Gastroesophageal sphincter (tissue), 4 donors: ENCODE results near the gene PLEKHA7. TPM values are rescaled to one million over a fixed set of nuclear protein-coding genes. Genes with fewer than 3 reads are reported as not detected.

Source experiments
- ATAC-seq: fragments of 150-250 bp; one replicate; pipeline ENCODE4 v1.9.1; 2016; ENCODE audit warnings: mild to moderate bottlenecking, moderate library complexity
- H3K27ac ChIP-seq, 4 donors: fragments of 200-600 bp; sonication (generic) in 3 of 4; 1 replicate in 3 of 4; 2 replicates in 1 of 4; pipeline ENCODE4 v1.5.1; 2016 to 2019
- H3K27me3 ChIP-seq: fragments of 200-600 bp; sonication (generic); one replicate; pipeline ENCODE4 v1.5.1; 2019
- H3K36me3 ChIP-seq, 2 donors: fragments of 200-600 bp; sonication (generic); one replicate each; pipeline ENCODE4 v1.5.1; 2019; ENCODE audit warnings: control low read depth in 1 of 2
- H3K4me1 ChIP-seq, 3 donors: fragments of 200-600 bp; sonication (generic); 1 replicate in 2 of 3; 2 replicates in 1 of 3; pipeline ENCODE4 v1.5.1; 2016 to 2019; ENCODE audit warnings: control low read depth in 2 of 3
- H3K4me3 ChIP-seq, 2 donors: fragments of 200-600 bp; sonication (generic); one replicate each; pipeline ENCODE4 v1.5.1; 2019; ENCODE audit warnings: mild to moderate bottlenecking in 1 of 2, moderate library complexity in 1 of 2
- H3K9me3 ChIP-seq, 3 donors: fragments of 200-600 bp; sonication (generic); one replicate each; pipeline ENCODE4 v1.5.1; 2017 to 2019; ENCODE audit warnings: control low read depth in 2 of 3
- EP300 ChIP-seq: sonication (generic); formaldehyde crosslinking; IDR thresholded peaks from one replicate; pipeline ENCODE4 v1.6.1; 2017; ENCODE audit warnings: antibody characterized with exemption, mild to moderate bottlenecking
- POLR2A ChIP-seq, 2 donors: fragments of 450-650 bp; IDR thresholded peaks; one replicate each; pipeline ENCODE4 v1.6.1; 2017; ENCODE audit warnings: antibody characterized with exemption in 2 of 2, mild to moderate bottlenecking in 2 of 2, moderate library complexity in 1 of 2
- POLR2AphosphoS5 ChIP-seq: sonication (generic); formaldehyde crosslinking; IDR thresholded peaks from one replicate; pipeline ENCODE4 v1.6.1; 2017; ENCODE audit warnings: antibody characterized with exemption
- WGBS, 2 donors: methylation state at CpG; one replicate each; pipeline ENCODE4 v1.1.5; 2018; ENCODE audit warnings: low coverage in 1 of 2; 5-methylcytosine and 5-hydroxymethylcytosine counted together
- total RNA-seq, 4 donors: library from RNA; depleted of rRNA; stranded (reverse); fragments of >200 nt; gene quantifications; one replicate each; pipeline ENCODE4 v1.1.0, GENCODE V29; 2016
- TF ChIP-seq, protein P1 (sequence below), 4 experiments: fragments of 200-600 bp in 2 of 4; fragments of 450-650 bp in 2 of 4; sonication (generic) in 1 of 4; IDR thresholded peaks; one replicate each; pipeline ENCODE4 v1.5.1; 2017 to 2019; ENCODE audit warnings: antibody characterized with exemption in 4 of 4, mild to moderate bottlenecking in 2 of 4, moderate library complexity in 2 of 4

Gene PLEKHA7
- total RNA-seq, 4 donors from 2014 or later = 8.6 to 13.2 (median 12.2) TPM

GRCh38 chr11:16999116-16999515 is 15.1 kb downstream of the PLEKHA7 start:
- Histone ChIP-seq H3K27ac (no peak overlapping the region), H3K36me3 (no peaks in the 10 kb centered on the region), H3K27me3 (no peaks in the 10 kb centered on the region), H3K4me1 (peaks cover 0 to 11% (median 0%) of the 10 kb centered on the region in 3 donors), H3K4me3 (no peak overlapping the region), H3K9me3 (no peaks in the 10 kb centered on the region)
- ATAC-seq = no peak
- TF ChIP-seq EP300 (no peak), POLR2AphosphoS5 (no peak), POLR2A (IDR thresholded peaks at IDR 0.05) (no peak)
- TF ChIP-seq, protein P1, sequence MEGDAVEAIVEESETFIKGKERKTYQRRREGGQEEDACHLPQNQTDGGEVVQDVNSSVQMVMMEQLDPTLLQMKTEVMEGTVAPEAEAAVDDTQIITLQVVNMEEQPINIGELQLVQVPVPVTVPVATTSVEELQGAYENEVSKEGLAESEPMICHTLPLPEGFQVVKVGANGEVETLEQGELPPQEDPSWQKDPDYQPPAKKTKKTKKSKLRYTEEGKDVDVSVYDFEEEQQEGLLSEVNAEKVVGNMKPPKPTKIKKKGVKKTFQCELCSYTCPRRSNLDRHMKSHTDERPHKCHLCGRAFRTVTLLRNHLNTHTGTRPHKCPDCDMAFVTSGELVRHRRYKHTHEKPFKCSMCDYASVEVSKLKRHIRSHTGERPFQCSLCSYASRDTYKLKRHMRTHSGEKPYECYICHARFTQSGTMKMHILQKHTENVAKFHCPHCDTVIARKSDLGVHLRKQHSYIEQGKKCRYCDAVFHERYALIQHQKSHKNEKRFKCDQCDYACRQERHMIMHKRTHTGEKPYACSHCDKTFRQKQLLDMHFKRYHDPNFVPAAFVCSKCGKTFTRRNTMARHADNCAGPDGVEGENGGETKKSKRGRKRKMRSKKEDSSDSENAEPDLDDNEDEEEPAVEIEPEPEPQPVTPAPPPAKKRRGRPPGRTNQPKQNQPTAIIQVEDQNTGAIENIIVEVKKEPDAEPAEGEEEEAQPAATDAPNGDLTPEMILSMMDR (IDR thresholded peaks at IDR 0.05) = no peak
- 88 to 100% methylated on average over 1 of the region's 2 CpGs for WGBS, 2 donors

- Histone ChIP-seq H3K4me1 (peaks cover 0 to 11% (median 0%) of the 10 kb centered on the region in 3 donors), H3K27me3 (no peaks in the 10 kb centered on the region), H3K36me3 (no peaks in the 10 kb centered on the region), H3K4me3 (no peak overlapping the region), H3K9me3 (no peaks in the 10 kb centered on the region), H3K27ac (no peak overlapping the region)
- TF ChIP-seq, protein P1 (IDR thresholded peaks at IDR 0.05) = no peak
- no peak for TF ChIP-seq POLR2A (IDR thresholded peaks at IDR 0.05)
- no peak for TF ChIP-seq POLR2AphosphoS5
- no peak for TF ChIP-seq EP300
- 100% methylated on average over 1 of the region's 7 CpGs for WGBS, 2 donors
- ATAC-seq = no peak
Measured at GRCh38 chr11:16997624-16998023, 16.6 kb downstream of the PLEKHA7 start.

GRCh38 chr11:16993495-16993894 is 20.7 kb downstream of the PLEKHA7 start:
- H3K9me3 ChIP-seq = no peaks in the 10 kb centered on the region
- no peaks in the 10 kb centered on the region for H3K36me3 ChIP-seq
- ATAC-seq = no peak
- 100% methylated on average over 1 of the region's 1 CpG; no CpG with 5 or more reads in 1 of the 2 donors for WGBS, 2 donors
- H3K4me3 ChIP-seq = no peak overlapping the region
- H3K27ac ChIP-seq = no peak overlapping the region
- TF ChIP-seq POLR2AphosphoS5 = no peak
- TF ChIP-seq EP300 = no peak
- TF ChIP-seq, protein P1 (IDR thresholded peaks at IDR 0.05) = no peak
- no peak for TF ChIP-seq POLR2A (IDR thresholded peaks at IDR 0.05)
- no peaks in the 10 kb centered on the region for H3K27me3 ChIP-seq
- H3K4me1 ChIP-seq = peaks cover 0 to 11% (median 0%) of the 10 kb centered on the region in 3 donors

DNA sequence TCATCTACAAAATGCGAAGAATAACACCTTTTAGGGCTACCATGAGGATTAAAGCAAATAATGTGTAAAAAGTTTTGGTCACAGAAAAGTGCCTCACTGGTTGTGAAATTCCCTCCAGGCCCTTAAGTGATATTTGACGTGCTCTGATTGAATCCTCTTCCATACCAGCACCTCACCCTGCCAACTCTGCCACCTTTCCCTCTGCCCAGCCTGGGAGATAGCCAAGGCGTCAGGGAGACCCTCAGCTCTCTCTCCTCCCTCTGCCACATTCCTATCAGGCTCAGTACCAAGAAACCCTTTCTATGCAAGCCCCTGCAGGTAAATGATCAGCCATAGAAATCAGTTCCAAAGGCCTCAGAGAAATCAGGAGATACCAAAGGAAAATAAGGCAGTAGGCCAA is 21.4 kb downstream of the PLEKHA7 start:
- Histone ChIP-seq H3K27me3 (no peaks in the 10 kb centered on the region), H3K27ac (no peak overlapping the region), H3K9me3 (no peaks in the 10 kb centered on the region), H3K4me3 (no peak overlapping the region), H3K36me3 (no peaks in the 10 kb centered on the region), H3K4me1 (peaks cover 0 to 16% (median 0%) of the 10 kb centered on the region in 3 donors)
- TF ChIP-seq, protein P1 (IDR thresholded peaks at IDR 0.05) = no peak
- 95 to 100% methylated on average over 1 to 3 of the region's 3 CpGs for WGBS, 2 donors
- no peak for ATAC-seq

DNA sequence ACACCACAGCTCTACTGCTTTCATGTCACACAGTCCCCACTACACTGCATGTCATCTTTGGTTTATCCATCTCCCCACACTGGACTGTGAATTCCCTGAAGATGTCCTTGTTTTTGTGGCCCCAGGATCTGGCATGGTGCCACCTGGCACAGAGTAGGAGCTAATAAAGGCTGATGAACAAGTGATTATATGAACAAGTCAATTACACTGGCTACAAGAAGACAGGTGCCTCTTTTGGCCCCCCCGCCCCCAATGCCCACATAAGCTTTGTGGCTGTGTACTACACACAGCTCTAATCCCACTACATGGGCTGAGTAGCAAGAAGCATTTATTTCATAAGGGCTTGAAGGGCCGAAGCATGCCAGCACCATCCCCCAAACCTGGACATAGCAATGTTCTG is 24.7 kb downstream of the PLEKHA7 start:
- Histone ChIP-seq H3K4me1 (peaks cover 0 to 24% (median 0%) of the 10 kb centered on the region in 3 donors), H3K36me3 (no peaks in the 10 kb centered on the region), H3K27me3 (no peaks in the 10 kb centered on the region), H3K27ac (no peak overlapping the region), H3K9me3 (no peaks in the 10 kb centered on the region), H3K4me3 (no peak overlapping the region)
- TF ChIP-seq POLR2A (IDR thresholded peaks at IDR 0.05) = no peak
- TF ChIP-seq, protein P1 (IDR thresholded peaks at IDR 0.05) = no peak
- no peak for TF ChIP-seq POLR2AphosphoS5
- no peak for TF ChIP-seq EP300
- WGBS, 2 donors = 100% methylated on average over 1 of the region's 2 CpGs; no CpG with 5 or more reads in 1 of the 2 donors
- no peak for ATAC-seq
